Esophagus (tissue), 2 donors: ENCODE data around the gene FCF1. TPM values are rescaled to one million over a fixed set of nuclear protein-coding genes. Genes with fewer than 3 reads are reported as not detected.

ENCODE experiments used
- H3K27ac ChIP-seq, 2 donors: one replicate each; pipeline ENCODE4 v1.5.1; 2013; ENCODE audit warnings: low read depth in 2 of 2, mild to moderate bottlenecking in 2 of 2, inconsistent platforms in 1 of 2, low read length in 1 of 2, moderate library complexity in 1 of 2
- H3K27me3 ChIP-seq, 2 donors: one replicate each; pipeline ENCODE4 v1.6.1; 2013; ENCODE audit warnings: low read length in 2 of 2, control low read depth in 1 of 2, mild to moderate bottlenecking in 1 of 2; ENCODE audit not compliant: insufficient read depth in 2 of 2, control insufficient read depth in 1 of 2
- H3K36me3 ChIP-seq, 2 donors: one replicate each; pipeline ENCODE4 v1.6.1; 2013; ENCODE audit warnings: low read length in 1 of 2; ENCODE audit not compliant: control insufficient read depth in 2 of 2, insufficient read depth in 2 of 2
- H3K4me1 ChIP-seq, 2 donors: one replicate each; pipeline ENCODE4 v1.6.1; 2013; ENCODE audit warnings: low read length in 1 of 2; ENCODE audit not compliant: control insufficient read depth in 2 of 2, insufficient read depth in 2 of 2
- H3K4me3 ChIP-seq, 2 donors: one replicate each; pipeline ENCODE4 v1.5.1; 2013; ENCODE audit warnings: low read length in 2 of 2, mild to moderate bottlenecking in 2 of 2, low read depth in 1 of 2, moderate library complexity in 1 of 2
- H3K9me3 ChIP-seq, 2 donors: one replicate each; pipeline ENCODE4 v1.6.1; 2013; ENCODE audit warnings: mild to moderate bottlenecking in 2 of 2, low read depth in 1 of 2, low read length in 1 of 2, moderate library complexity in 1 of 2; ENCODE audit not compliant: control insufficient read depth in 2 of 2, insufficient read depth in 1 of 2
- WGBS, 2 donors: extraction: QIAGEN DNeasy Blood & Tissue Kit; methylation state at CpG; one replicate each; pipeline ENCODE4 v1.1.7; 2013; 5-methylcytosine and 5-hydroxymethylcytosine counted together
- polyA plus RNA-seq, 2 donors: library from polyadenylated mRNA; stranded (reverse); fragments of 200-250 nt; gene quantifications; one replicate each; pipeline ENCODE4 v1.2.3, GENCODE V29; 2013
- donor health status: healthy with polysubstance abuse.
- donor health status: Bipolar disorder and iron deficiency.

FCF1 gene
- polyA plus RNA-seq, 2 donors = 4.4 to 19.8 TPM

- 93 to 96% methylated on average over 2 of the region's 2 CpGs for WGBS, 2 donors
- Histone ChIP-seq H3K27me3 (no peaks in the 10 kb centered on the region), H3K9me3 (no peaks in the 10 kb centered on the region), H3K4me1 (no peaks in the 10 kb centered on the region), H3K36me3 (peaks cover 3 to 5% of the 10 kb centered on the region in 2 donors), H3K27ac (no peak overlapping the region), H3K4me3 (no peak overlapping the region)
Observed at GRCh38 chr14:74786796-74787315, 73.9 kb downstream of the FCF1 start.

Other genes starting within 250 kb of the FCF1 start
- 100 to 1,000 TPM in 1 of 2 donors, 10 to 100 TPM in 1; 98.3 to 163 TPM for gene NPC2, start 219.8 kb upstream of the FCF1 start, polyA plus RNA-seq
- gene ISCA2, start 219.4 kb upstream of the FCF1 start, polyA plus RNA-seq = 10 to 100 TPM; 10.9 to 15.3 TPM
- gene LTBP2, start 100.9 kb upstream of the FCF1 start, polyA plus RNA-seq = 1 to 10 TPM; 4.7 to 5.5 TPM
- 1 to 10 TPM; 8.0 to 9.3 TPM for gene AREL1, start 64 bp upstream of the FCF1 start, polyA plus RNA-seq
- 10 to 100 TPM; 10.4 to 13.0 TPM for gene YLPM1, start 50.2 kb downstream of the FCF1 start, polyA plus RNA-seq
- gene PROX2, start 163.0 kb downstream of the FCF1 start, polyA plus RNA-seq = not detected
- gene DLST, start 168.8 kb downstream of the FCF1 start, polyA plus RNA-seq = 10 to 100 TPM; 31.0 to 56.5 TPM
- gene RPS6KL1, start 210.1 kb downstream of the FCF1 start, polyA plus RNA-seq = 1 to 10 TPM; 2.8 to 3.0 TPM
- gene PGF, start 242.5 kb downstream of the FCF1 start, polyA plus RNA-seq = 1 to 10 TPM; 2.4 to 2.5 TPM